Measurements from ENCODE around the gene PPL.
A peak's percentile ranks its signal among the peaks of the same experiment; 100 is the strongest.

Gene PPL

DNA sequence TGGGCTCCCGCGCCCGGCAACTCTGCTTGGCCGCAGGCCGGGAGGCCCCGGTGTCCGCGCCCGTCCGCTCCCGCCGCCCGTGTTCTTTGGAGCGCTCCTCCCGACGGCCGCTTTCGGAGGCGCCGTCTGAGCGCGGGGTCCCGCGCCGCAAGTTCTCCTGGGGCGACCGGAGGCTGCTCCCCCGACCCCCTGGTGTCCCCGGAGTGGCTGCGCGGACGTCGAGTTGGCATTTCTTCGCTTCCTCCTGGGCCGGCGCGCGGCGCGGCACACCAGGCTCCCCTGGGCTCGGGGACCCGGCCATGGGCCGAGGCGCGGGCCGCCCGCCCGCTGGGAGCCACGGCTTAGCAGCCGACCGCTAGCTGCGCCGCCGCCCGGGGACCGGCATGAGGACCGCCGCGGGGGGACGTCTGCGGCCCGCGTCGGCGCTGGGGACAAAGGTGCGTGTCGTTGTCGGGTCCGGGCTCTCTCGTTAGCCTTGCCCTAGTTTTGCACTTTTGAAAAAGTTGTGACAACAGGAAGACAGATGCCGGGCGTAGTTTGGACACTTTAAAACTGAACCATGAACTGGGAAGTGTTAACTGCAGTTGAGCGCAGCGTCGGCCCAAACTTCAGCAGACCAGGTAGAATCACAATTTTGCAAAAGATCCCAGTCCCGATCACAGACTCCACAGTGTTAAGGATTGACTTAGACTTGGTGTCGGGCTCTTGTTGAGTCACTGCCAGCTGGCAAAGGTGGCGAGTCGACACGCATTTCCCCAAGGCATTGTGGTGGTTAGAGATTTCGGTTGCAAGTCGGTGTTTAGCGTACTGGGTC, 89.0 kb downstream of the PPL start:
- DNase-seq (ENCODE audit: low read depth, low spot score): peak; percentile 19
- H3K4me3 ChIP-seq (ENCODE audit: low read length): peak overlapping the region; percentile 75

DNA sequence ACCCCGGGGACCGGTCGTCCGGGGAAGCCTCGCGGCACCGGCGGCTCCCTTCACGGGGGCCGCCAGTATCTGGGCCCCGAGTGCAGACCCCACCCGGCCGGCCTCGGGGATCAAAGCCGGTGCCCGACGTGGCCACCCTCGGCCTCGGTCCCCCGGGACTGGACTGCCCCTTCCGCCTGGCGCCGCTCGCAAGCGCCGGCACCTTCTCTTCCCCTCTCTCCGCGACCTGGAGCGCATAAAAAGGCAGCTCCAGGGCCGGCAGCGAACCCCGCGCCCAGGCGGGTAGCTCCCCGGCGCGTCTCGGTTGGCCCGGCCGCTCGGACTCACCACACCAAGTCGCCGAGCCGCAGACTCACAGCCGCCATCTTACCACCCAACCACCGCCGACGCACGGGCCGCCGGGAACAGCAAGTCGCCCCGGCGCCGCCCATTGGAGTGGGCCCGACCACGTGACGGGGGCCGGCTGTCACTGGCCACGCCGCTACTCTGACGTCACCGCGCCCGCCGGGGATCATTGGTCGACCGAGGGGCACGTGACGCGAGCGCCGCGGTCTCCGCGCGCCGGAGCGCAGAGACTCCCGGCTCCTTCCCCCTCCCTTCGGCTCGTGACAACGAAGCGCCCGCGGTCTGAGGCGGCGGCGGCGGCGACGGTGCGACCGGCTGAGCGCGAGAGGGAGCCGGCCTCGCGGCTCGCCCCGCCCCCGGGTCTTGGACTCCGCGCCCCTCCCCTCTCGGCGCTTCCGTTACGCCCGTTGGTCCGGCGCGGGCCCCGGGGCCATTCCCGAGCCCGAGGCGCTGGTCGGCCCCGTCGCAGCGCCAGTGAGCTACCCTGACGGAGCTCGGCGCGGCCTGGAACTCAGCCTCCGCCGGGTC, 89.8 kb downstream of the PPL start, which contains the start of the genes GLYR1 and UBN1:
Gene GLYR1 (minus strand): TSS at position 388 of the 873 bp plus-strand sequence. CDS start 23 bp downstream, at position 365.
Gene UBN1 (plus strand): TSS at position 581 of the 873 bp plus-strand sequence. CDS start 5,437 bp downstream, outside the sequence.
- H3K4me3 ChIP-seq (ENCODE audit: low read length): peak within 1 kb of the TSS; percentile 87
- DNase-seq (ENCODE audit: low read depth, low spot score): peak; percentile 92

DNA sequence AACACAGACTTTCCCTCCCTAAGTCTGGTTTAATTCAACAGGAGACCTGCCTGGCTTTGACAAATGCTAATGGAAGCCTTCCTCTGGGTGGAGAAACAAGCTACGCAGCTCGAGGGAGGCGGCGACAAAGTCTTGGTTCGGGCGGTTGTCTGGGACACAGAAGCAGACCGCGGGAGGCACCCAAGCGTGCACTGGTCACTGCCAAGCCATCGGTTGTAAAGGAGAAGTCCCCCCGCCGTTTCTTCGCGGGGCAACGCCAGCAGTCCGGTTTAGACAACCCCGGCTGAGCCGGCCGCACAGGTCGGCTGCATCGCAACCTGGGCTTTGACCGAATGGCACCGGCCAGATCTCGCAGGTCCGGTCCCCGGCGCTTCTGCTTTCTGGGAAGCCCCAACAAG, 90.4 kb downstream of the PPL start:
- DNase-seq (ENCODE audit: low read depth, low spot score): no peak
- H3K4me3 ChIP-seq (ENCODE audit: low read length): peak overlapping the region; percentile 87

- no peak for DNase-seq (ENCODE audit: low read depth, low spot score)
- H3K4me3 ChIP-seq (ENCODE audit: low read length): no peak overlapping the region
These were observed 96.0 kb downstream of the PPL start for GRCh38 chr16:4840984-4841383.

DNA sequence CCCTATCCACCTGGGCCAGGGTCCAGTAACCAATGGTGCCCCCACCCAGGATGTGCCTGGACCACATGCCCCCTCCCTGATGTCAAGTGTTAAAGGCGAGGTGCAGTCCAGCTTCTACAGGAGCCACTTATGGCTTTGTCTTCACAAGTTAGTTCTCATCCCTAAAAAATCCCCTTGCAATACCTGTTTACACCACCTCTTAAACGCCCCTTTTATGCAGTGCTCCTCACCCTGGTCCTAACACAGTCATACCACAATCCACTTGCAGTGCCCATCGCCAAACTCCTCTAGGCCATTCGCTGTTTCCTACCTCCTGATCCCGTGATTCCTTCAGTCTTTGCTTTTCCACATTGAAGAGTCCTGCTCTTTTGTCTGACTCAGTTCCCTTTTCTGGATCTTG, 97.0 kb downstream of the PPL start:
- no peak overlapping the region for H3K4me3 ChIP-seq (ENCODE audit: low read length)
- no peak for DNase-seq (ENCODE audit: low read depth, low spot score)

GRCh38 chr16:4837733-4838501, 99.0 kb downstream of the PPL start:
- DNase-seq (ENCODE audit: low read depth, low spot score): no peak
- H3K4me3 ChIP-seq (ENCODE audit: low read length): no peak overlapping the region

DNA sequence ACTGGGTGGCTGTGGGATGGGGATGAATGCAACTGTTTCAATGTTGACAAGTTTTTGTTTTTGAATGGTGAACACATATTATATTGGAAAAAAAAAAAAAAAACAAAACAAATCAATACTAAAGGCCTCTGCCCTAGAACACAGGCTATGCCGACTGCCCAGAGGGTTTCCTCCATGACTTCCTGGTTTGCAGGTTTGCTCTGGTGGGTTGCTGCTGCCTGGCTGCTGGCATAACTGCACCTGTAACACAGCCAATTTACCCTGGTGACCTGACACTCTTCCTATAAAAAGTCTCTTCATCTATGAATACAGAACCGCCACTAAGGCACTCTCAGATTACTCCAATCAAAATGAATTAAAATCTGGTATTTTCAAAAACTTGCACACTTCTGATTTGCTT, 100.2 kb downstream of the PPL start:
- H3K4me3 ChIP-seq (ENCODE audit: low read length): no peak overlapping the region

GRCh38 chr16:4833584-4833983, 103.4 kb downstream of the PPL start:
- H3K4me3 ChIP-seq (ENCODE audit: low read length): no peak overlapping the region
- DNase-seq (ENCODE audit: low read depth, low spot score): no peak

More for the DNA sequence above, 100.2 kb downstream of the PPL start:
- no peak for DNase-seq (ENCODE audit: low read depth, low spot score)

- DNase-seq (ENCODE audit: low read depth, low spot score): no peak
- no peak overlapping the region for H3K4me3 ChIP-seq (ENCODE audit: low read length)
These were observed 104.1 kb downstream of the PPL start for GRCh38 chr16:4832698-4833343.

Measured in Jurkat, Clone E6-1 (cell line).